CD1c-positive myeloid dendritic cell (primary cell): ENCODE measurements around the gene UGT1A4.

Experiments used
- DNase-seq: peaks from one replicate; pipeline ENCODE4 v3.0.0-alpha.2; 2016; ENCODE audit errors: extremely low spot score

UGT1A4 gene

GRCh38 chr2:233718552-233718951 is at the start of gene UGT1A4:
TSS of gene UGT1A4 (plus strand) at chr2:233718736. CDS start at chr2:233718821, 85 bp downstream.
- DNase-seq = no peak

GRCh38 chr2:233671290-233672161 is 47.0 kb upstream of the UGT1A4 start, which contains the start of gene UGT1A9:
TSS of gene UGT1A9 (plus strand) at chr2:233671898. CDS start at chr2:233671935, 37 bp downstream.
- DNase-seq = no peak

GRCh38 chr2:233672886-233673285 is 45.6 kb upstream of the UGT1A4 start:
- no peak for DNase-seq

GRCh38 chr2:233673896-233674295 is 44.6 kb upstream of the UGT1A4 start:
- DNase-seq = no peak

GRCh38 chr2:233674314-233674713 is 44.2 kb upstream of the UGT1A4 start:
- DNase-seq = no peak

- no peak for DNase-seq
These were observed 43.5 kb upstream of the UGT1A4 start for GRCh38 chr2:233674995-233675394.

- DNase-seq = no peak
These were observed 42.5 kb upstream of the UGT1A4 start for GRCh38 chr2:233676046-233676445.

GRCh38 chr2:233679196-233679595 is 39.3 kb upstream of the UGT1A4 start:
- DNase-seq = no peak

GRCh38 chr2:233680361-233681045 is 38.0 kb upstream of the UGT1A4 start:
- no peak for DNase-seq

GRCh38 chr2:233681521-233682099 is 36.9 kb upstream of the UGT1A4 start, which contains the start of gene UGT1A7:
TSS of gene UGT1A7 (plus strand) at chr2:233681901. CDS start at chr2:233681938, 37 bp downstream.
- no peak for DNase-seq

GRCh38 chr2:233684640-233685039 is 33.9 kb upstream of the UGT1A4 start:
- DNase-seq = no peak

GRCh38 chr2:233686928-233687327 is 31.6 kb upstream of the UGT1A4 start:
- no peak for DNase-seq

- DNase-seq = no peak
These were observed 30.2 kb upstream of the UGT1A4 start for GRCh38 chr2:233688341-233688740.

- DNase-seq = no peak
These were observed 29.5 kb upstream of the UGT1A4 start for GRCh38 chr2:233689031-233689430.

GRCh38 chr2:233689501-233689900 is 29.0 kb upstream of the UGT1A4 start:
- no peak for DNase-seq

- DNase-seq = no peak
These were observed 28.1 kb upstream of the UGT1A4 start for GRCh38 chr2:233690444-233690843.

GRCh38 chr2:233691443-233692433 is 26.8 kb upstream of the UGT1A4 start:
- DNase-seq = no peak

GRCh38 chr2:233692648-233693047 is 25.9 kb upstream of the UGT1A4 start, which contains the start of gene UGT1A6:
TSS of gene UGT1A6 (plus strand) at chr2:233692890. CDS start at chr2:233693005, 115 bp downstream.
- no peak for DNase-seq

GRCh38 chr2:233693963-233694362 is 24.6 kb upstream of the UGT1A4 start:
- DNase-seq = no peak

GRCh38 chr2:233698740-233699139 is 19.8 kb upstream of the UGT1A4 start:
- DNase-seq = no peak

- DNase-seq = no peak
These were observed 19.0 kb upstream of the UGT1A4 start for GRCh38 chr2:233699424-233700027.
